K562 (cell line): ENCODE results near the gene MYOM1. TPM values are rescaled to one million over a fixed set of nuclear protein-coding genes. Genes with fewer than 3 reads are reported as not detected.

Source experiments
- ATF6 ChIP-seq: sonication (generic); formaldehyde crosslinking; IDR thresholded peaks from 2 replicates; pipeline ENCODE4 v1.4.0; 2020; ENCODE audit warnings: mild to moderate bottlenecking, missing genetic modification reagents
- CREBBP ChIP-seq: IDR thresholded peaks from one replicate; pipeline ENCODE4 v1.6.1; 2012; ENCODE audit warnings: low read depth, mild to moderate bottlenecking, control low read depth, inconsistent platforms, low read length
- HES1 ChIP-seq: fragments of 450-650 bp; IDR thresholded peaks from 2 replicates; pipeline ENCODE4 v1.6.1; 2016; ENCODE audit warnings: low read depth, mild to moderate bottlenecking, moderate library complexity
- MITF ChIP-seq: IDR thresholded peaks from 2 replicates; pipeline ENCODE4 v1.6.1; 2014; ENCODE audit warnings: antibody characterized with exemption
- NFIC ChIP-seq: fragments of 450-650 bp; IDR thresholded peaks from 2 replicates; pipeline ENCODE4 v1.6.1; 2017; ENCODE audit warnings: mild to moderate bottlenecking, inconsistent platforms
- POLR2AphosphoS5 ChIP-seq: IDR thresholded peaks from 2 replicates; pipeline ENCODE4 v1.6.1; 2011; ENCODE audit warnings: mild to moderate bottlenecking, low read depth, low read length, moderate library complexity; ENCODE audit not compliant: control insufficient read depth, insufficient read depth
- RNF2 ChIP-seq: sonication (generic); IDR thresholded peaks from 2 replicates; pipeline ENCODE4 v1.6.1; 2016
- SIN3B ChIP-seq: fragments of 450-650 bp; IDR thresholded peaks from 2 replicates; pipeline ENCODE4 v1.6.1; 2017; ENCODE audit warnings: low read depth, mild to moderate bottlenecking, moderate library complexity
- STAG1 ChIP-seq: sonication (generic); formaldehyde crosslinking; IDR thresholded peaks from 2 replicates; pipeline ENCODE4 v1.5.0; 2020; ENCODE audit warnings: missing genetic modification reagents, borderline replicate concordance
- TCF15 ChIP-seq: fragments of 250-450 bp; sonication (Bioruptor Pico); IDR thresholded peaks from 2 replicates; pipeline ENCODE4 v1.8.0; 2022; ENCODE audit warnings: moderate library complexity, mild to moderate bottlenecking, inconsistent platforms
- ZNF217 ChIP-seq: sonication (generic); formaldehyde crosslinking; IDR thresholded peaks from 2 replicates; pipeline ENCODE4 v1.8.0; 2022; ENCODE audit warnings: mild to moderate bottlenecking, missing genetic modification reagents
- ZNF785 ChIP-seq: fragments of 250-450 bp; sonication (Bioruptor Pico); IDR thresholded peaks from 2 replicates; pipeline ENCODE4 v1.4.0; 2020; ENCODE audit warnings: mild to moderate bottlenecking
- polyA plus RNA-seq, 8 experiments: library from polyadenylated mRNA; depleted of rRNA in 4 of 8; stranded (reverse) in 5 of 8; unstranded in 3 of 8; fragments of >200 nt; fragmentation: Nextera tagmentation in 2 of 8; fragmentation: Illumina TruSeq in 1 of 8; extraction: Ambion mirVana in 2 of 8; extraction: Trizol in 1 of 8; gene quantifications; 2 replicates each; pipeline versions ENCODE4 v1.2.1 to v1.2.3, GENCODE V29; 2011 to 2014; ENCODE audit warnings: inconsistent platforms in 1 of 8, missing spikeins in 1 of 8
- total RNA-seq, 7 experiments: library from RNA; depleted of rRNA in 6 of 7; stranded (reverse); fragments of >200 nt in 6 of 7; fragmentation: Illumina TruSeq in 2 of 7; extraction: Trizol in 2 of 7; gene quantifications; 2 replicates each; pipeline versions ENCODE4 v1.2.1 to v1.2.3, GENCODE V29; 2011 to 2021; ENCODE audit warnings: low replicate concordance in 1 of 7

Gene MYOM1
- total and polyA plus RNA-seq, 9 of the 15 experiments (the other 6 are each of a cell fraction or from before 2014, with no cell fraction given), result 0.01 to 0.62 (median 0.25) TPM

- TF ChIP-seq SIN3B (no peak), STAG1 (CRISPR knock-in tag) (0 out of 2 replicates have a peak, but pooled peaks have one; percentile 7), ZNF785 (CRISPR knock-in tag) (no peak), ZNF217 (CRISPR knock-in tag) (no peak), MITF (no peak), TCF15 (no peak), RNF2 (no peak), POLR2AphosphoS5 (no peak), NFIC (no peak), ATF6 (CRISPR knock-in tag) (no peak), HES1 (no peak), CREBBP (no peak)
Measured at GRCh38 chr18:3214855-3215637, 4.7 kb downstream of the MYOM1 start (continued).
